ENCODE results near the gene ZBTB16. TPM values are rescaled to one million over a fixed set of nuclear protein-coding genes. Genes with fewer than 3 reads are reported as not detected.
"Not testable (repeated sequence)": the region's sequence is repeated elsewhere in the genome, so short reads cannot be mapped to it uniquely, and the experiment has no call there.

Gene ZBTB16
- polyA plus RNA-seq, 1 donor: 5.5 TPM

- DNase-seq: no peak
These were observed 15.3 kb upstream of the ZBTB16 start for GRCh38 chr11:114044042-114044871.

GRCh38 chr11:114047327-114047726 lies 12.2 kb upstream of the ZBTB16 start:
- DNase-seq: no peak

GRCh38 chr11:114049050-114049449 lies 10.5 kb upstream of the ZBTB16 start:
- no peak for DNase-seq

GRCh38 chr11:114049766-114050165 lies 9.7 kb upstream of the ZBTB16 start:
- not testable (repeated sequence) for DNase-seq

GRCh38 chr11:114050258-114050927 lies 9.1 kb upstream of the ZBTB16 start:
- no peak for DNase-seq

GRCh38 chr11:114051558-114051957 lies 8.0 kb upstream of the ZBTB16 start:
- DNase-seq: no peak

GRCh38 chr11:114052160-114052559 lies 7.4 kb upstream of the ZBTB16 start:
- DNase-seq: no peak

GRCh38 chr11:114053406-114053805 lies 6.1 kb upstream of the ZBTB16 start:
- no peak for DNase-seq

GRCh38 chr11:114054806-114055205 lies 4.7 kb upstream of the ZBTB16 start:
- DNase-seq: no peak

- DNase-seq: no peak
These were observed 3.1 kb upstream of the ZBTB16 start for GRCh38 chr11:114056409-114056808.

GRCh38 chr11:114057147-114057546 lies 2.4 kb upstream of the ZBTB16 start:
- no peak for DNase-seq

GRCh38 chr11:114057605-114058004 lies 1.9 kb upstream of the ZBTB16 start:
- no peak for DNase-seq

- no peak for DNase-seq
These were observed 1.3 kb upstream of the ZBTB16 start for GRCh38 chr11:114058026-114058706.

- no peak for DNase-seq
These were observed 637 bp upstream of the ZBTB16 start for GRCh38 chr11:114058871-114059277.

GRCh38 chr11:114059984-114060391 lies 477 bp downstream of the ZBTB16 start:
- DNase-seq: no peak

- peak; percentile 61 for DNase-seq
These were observed 1.0 kb downstream of the ZBTB16 start for GRCh38 chr11:114060392-114061047.

GRCh38 chr11:114061048-114061680 lies 1.7 kb downstream of the ZBTB16 start:
- DNase-seq: peak; percentile 51

- DNase-seq: no peak
These were observed 2.2 kb downstream of the ZBTB16 start for GRCh38 chr11:114061681-114062049.

- DNase-seq: no peak
These were observed 2.8 kb downstream of the ZBTB16 start for GRCh38 chr11:114062272-114062671.

GRCh38 chr11:114063149-114063828 lies 3.8 kb downstream of the ZBTB16 start:
- no peak for DNase-seq

GRCh38 chr11:114063829-114064201 lies 4.3 kb downstream of the ZBTB16 start:
- DNase-seq: no peak

GRCh38 chr11:114064216-114064615 lies 4.7 kb downstream of the ZBTB16 start:
- DNase-seq: no peak
